Testis (tissue), 2 donors: ENCODE measurements around the gene MPPED1.

ENCODE experiments used
- CTCF ChIP-seq, 3 experiments: fragments of 450-650 bp in 2 of 3; fragments of 200-600 bp in 1 of 3; sonication (generic) in 1 of 3; IDR thresholded peaks; one replicate each; pipeline ENCODE4 v1.5.1; 2016 to 2019; ENCODE audit warnings: antibody characterized with exemption in 3 of 3, mild to moderate bottlenecking in 2 of 3, moderate library complexity in 1 of 3
- POLR2A ChIP-seq: fragments of 450-650 bp; IDR thresholded peaks from one replicate; pipeline ENCODE4 v1.6.1; 2017; ENCODE audit warnings: antibody characterized with exemption, mild to moderate bottlenecking, moderate library complexity

DNA sequence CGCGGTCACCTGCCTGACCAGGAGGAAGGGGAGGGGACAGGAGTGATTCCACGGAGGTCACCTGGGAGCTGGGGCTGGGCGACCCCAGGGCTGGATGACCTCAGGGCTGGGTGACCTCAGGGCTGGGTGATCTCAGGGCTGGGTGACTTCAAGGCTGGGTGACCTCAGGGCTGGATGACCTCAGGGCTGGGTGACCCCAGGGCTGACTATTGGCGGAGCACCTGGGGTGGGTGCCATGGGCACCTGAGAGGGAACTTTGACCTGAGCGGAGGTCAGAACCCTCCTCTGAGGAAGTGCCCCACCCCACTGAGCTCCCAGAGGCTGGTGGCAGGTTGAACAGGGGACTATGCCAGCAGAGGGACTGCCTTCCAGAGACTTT is 11.8 kb upstream of the MPPED1 start:
- TF ChIP-seq POLR2A (no peak), CTCF (IDR thresholded peaks at IDR 0.05) (no peak)
